GM19468 (cell line): Measurements from ENCODE around the gene RPL36AL.

Source experiments
- ATAC-seq: cut with Tn5 transposase; IDR thresholded peaks from one replicate; pipeline ENCODE4 v1.9.1; 2021; ENCODE audit warnings: mild to moderate bottlenecking, moderate library complexity, moderate number of reproducible peaks; ENCODE audit not compliant: unreplicated experiment; ENCODE audit errors: extremely low read depth

The RPL36AL gene

GRCh38 chr14:49583629-49584028 lies 36.8 kb downstream of the RPL36AL start:
- ATAC-seq = no peak

- no peak for ATAC-seq
Observed at GRCh38 chr14:49582113-49582977, 38.1 kb downstream of the RPL36AL start.

GRCh38 chr14:49581209-49582112 lies 39.0 kb downstream of the RPL36AL start:
- ATAC-seq = no peak

GRCh38 chr14:49579841-49580240 lies 40.6 kb downstream of the RPL36AL start:
- ATAC-seq = no peak

GRCh38 chr14:49578141-49578540 lies 42.3 kb downstream of the RPL36AL start:
- ATAC-seq = no peak

GRCh38 chr14:49574038-49574437 lies 46.4 kb downstream of the RPL36AL start:
- no peak for ATAC-seq

GRCh38 chr14:49569281-49569680 lies 51.1 kb downstream of the RPL36AL start:
- ATAC-seq = no peak
